Stimulated activated CD8-positive, alpha-beta memory T cell treated with anti-CD3 and anti-CD28 coated beads, Interleukin-12 subunit alpha, Interleukin-12 subunit beta, amount 100 ng/mL, for 24 hours (primary cell): ENCODE data around the gene LRCOL1.

ENCODE experiments used
- DNase-seq: peaks from one replicate; pipeline ENCODE4 v3.0.0-alpha.2; 2020; ENCODE audit errors: extremely low read depth

The LRCOL1 gene

GRCh38 chr12:132563911-132564310 is 46.5 kb downstream of the LRCOL1 start:
- DNase-seq, result no peak

- no peak for DNase-seq
Measured at GRCh38 chr12:132562489-132563021, 47.8 kb downstream of the LRCOL1 start.

GRCh38 chr12:132561427-132562156 is 48.8 kb downstream of the LRCOL1 start:
- DNase-seq, result no peak

GRCh38 chr12:132560614-132561426 is 49.6 kb downstream of the LRCOL1 start:
- peak; percentile 58 for DNase-seq

GRCh38 chr12:132560364-132560613 is 50.1 kb downstream of the LRCOL1 start:
- no peak for DNase-seq

- DNase-seq, result no peak
Measured at GRCh38 chr12:132559652-132560363, 50.6 kb downstream of the LRCOL1 start.

GRCh38 chr12:132558861-132559623 is 51.3 kb downstream of the LRCOL1 start:
- DNase-seq, result no peak

GRCh38 chr12:132558042-132558856 is 52.1 kb downstream of the LRCOL1 start:
- DNase-seq, result no peak

- DNase-seq, result no peak
Measured at GRCh38 chr12:132557291-132558015, 52.9 kb downstream of the LRCOL1 start.

- DNase-seq, result no peak
Measured at GRCh38 chr12:132556801-132557200, 53.6 kb downstream of the LRCOL1 start.

GRCh38 chr12:132556216-132556615 is 54.2 kb downstream of the LRCOL1 start:
- DNase-seq, result no peak

GRCh38 chr12:132555686-132556085 is 54.7 kb downstream of the LRCOL1 start:
- no peak for DNase-seq

GRCh38 chr12:132554845-132555630 is 55.3 kb downstream of the LRCOL1 start:
- DNase-seq, result no peak
